HG02759 (cell line): Measurements from ENCODE around the gene PTPRCAP.
A peak's percentile ranks its signal among the peaks of the same experiment; 100 is the strongest.
"Not testable (repeated sequence)": the region's sequence is repeated elsewhere in the genome, so short reads cannot be mapped to it uniquely, and the experiment has no call there.

Experiments used
- ATAC-seq: cut with Tn5 transposase; IDR thresholded peaks from one replicate; pipeline ENCODE4 v1.9.1; 2021; ENCODE audit warnings: mild to moderate bottlenecking, moderate library complexity; ENCODE audit not compliant: unreplicated experiment

Gene PTPRCAP

GRCh38 chr11:67410984-67411784 is 26.3 kb downstream of the PTPRCAP start:
- ATAC-seq, result no peak

DNA sequence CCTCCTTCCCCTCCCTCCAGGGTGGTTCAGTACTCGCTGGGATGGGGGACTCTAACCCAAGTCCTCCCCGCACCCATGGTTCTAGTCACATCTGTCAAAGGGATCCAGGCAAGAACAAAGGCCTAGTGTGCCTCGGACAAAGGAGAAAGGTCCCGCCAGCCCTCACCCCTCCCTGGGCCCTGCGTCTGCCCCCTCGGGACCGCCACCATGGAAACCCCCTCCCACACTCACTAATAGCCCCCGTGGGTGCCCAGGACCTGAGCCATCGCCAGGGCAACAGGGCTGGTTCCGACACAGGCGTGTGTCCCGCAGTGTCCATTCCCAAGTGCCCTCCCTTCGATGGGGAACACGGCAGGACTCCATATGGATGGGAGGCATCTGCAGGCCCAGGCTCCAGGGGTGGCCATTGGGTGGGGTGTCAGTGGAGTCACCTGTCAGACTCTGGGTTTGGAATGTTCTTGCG is 27.1 kb downstream of the PTPRCAP start:
- no peak for ATAC-seq

- peak; percentile 1 for ATAC-seq
Measured at GRCh38 chr11:67409781-67410368, 27.6 kb downstream of the PTPRCAP start.

DNA sequence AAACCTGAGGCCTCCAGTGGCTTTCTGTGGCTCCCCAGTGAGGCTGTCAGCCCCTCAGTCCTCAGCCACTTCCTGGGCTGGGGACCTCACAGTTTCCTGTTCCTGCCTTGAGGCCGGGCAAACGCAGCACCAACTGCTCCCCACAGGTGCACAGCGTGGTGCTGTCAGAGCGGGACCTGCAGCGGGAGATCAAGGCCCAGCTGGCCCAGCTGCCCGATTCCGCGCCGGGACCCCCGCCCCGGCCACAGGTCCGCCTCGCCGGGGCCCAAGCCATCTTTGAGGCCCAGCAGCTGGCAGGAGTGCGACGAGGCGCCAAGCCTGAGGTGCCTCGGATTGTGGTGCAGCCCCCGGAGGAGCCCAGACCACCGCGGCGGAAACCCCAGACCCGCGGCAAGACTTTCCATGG is 28.2 kb downstream of the PTPRCAP start:
- peak; percentile 68 for ATAC-seq

DNA sequence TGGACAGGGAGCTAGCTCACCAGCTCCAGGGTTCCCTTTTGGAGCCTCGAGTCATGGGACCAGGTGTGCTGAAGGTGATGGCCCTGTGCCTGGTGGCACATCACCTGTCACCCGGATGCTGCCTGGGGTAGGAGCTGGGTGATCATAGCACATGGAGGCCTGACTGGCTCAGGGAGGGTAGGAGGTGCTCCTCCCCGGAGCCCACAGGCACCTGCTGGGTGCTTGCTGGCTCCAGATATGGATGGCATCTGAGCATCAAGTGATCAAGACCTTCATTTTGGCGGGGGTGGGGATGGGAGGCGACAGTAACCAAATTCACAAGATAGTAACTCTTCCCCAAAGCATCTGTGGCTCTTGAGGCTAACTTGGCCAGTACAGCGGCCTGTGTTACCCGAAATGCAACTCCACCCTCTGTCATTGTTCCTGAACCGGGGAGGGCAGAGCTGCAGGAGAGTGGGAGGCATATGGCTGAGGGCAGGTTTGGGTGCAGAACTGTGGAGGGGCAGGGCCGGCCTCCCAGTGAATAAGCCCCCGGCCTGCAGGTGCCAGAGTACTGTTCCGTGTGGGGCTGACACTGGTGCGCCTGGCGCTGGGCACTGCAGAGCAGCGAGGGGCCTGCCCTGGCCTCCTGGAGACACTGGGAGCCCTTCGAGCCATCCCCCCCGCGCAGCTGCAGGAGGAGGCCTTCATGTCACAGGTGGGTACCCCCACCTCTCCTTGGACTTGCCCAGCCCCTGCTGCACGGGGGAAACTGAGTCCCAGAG is 28.9 kb downstream of the PTPRCAP start:
- no peak for ATAC-seq

DNA sequence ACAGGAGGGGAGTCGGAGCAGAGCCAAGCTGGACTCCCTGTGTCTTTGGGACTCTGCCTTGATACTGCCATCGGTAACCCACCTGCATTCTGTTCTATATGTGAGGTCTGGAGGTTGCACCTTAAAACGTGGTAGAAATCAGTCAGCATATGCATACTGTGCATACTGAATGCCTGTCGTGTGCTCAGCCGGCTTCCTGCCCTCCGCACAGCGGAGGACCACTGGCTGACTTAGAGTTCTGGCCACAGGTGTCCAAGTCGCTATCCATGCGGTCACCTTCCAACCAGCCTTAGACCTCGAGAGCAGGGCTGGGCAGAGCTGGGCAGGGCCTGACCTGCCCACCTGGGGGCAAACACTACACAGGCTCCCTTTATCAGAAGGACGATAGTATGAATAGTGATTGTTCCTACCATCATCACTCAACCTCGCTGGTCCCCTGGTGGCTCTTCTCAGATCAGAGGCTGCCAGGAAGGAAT is 29.8 kb downstream of the PTPRCAP start:
- ATAC-seq, result no peak

DNA sequence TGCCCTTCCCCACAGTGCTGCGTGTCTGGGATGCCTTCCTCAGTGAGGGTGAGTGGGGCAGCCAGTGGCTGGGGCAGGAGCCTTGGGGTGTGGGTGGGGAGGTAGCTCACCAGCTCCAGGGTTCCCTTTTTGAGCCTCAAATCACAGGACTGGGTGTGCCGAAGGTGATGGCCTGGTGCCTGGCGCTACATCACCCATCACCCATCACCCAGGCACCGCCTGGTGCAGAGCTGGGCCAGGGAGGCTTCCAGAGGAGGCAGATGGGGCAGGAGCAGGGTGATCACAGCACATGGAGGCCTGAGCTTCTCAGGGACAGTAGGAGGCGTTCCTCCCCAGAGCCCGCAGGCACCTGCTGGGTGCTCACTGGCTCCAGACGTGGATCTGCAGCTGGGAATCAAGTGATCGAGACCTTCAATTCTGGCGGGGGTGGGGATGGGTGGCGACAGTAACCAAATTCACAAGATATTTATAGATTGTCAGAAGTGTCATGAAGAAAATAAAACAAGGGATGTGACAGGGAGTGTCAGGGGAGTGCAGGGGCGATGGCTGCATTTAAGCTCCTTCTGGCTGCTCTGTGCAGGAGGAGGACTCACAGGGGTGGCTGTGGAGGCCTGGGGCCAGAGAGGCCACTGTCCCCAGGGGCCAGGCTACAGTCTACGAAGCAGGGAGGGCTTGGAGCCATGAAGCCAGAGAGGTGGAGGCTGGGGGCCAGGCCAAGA is 30.4 kb downstream of the PTPRCAP start:
- no peak for ATAC-seq

- no peak for ATAC-seq
Measured at GRCh38 chr11:67406420-67406968, 31.0 kb downstream of the PTPRCAP start.

GRCh38 chr11:67405688-67406339 is 31.7 kb downstream of the PTPRCAP start:
- no peak for ATAC-seq

DNA sequence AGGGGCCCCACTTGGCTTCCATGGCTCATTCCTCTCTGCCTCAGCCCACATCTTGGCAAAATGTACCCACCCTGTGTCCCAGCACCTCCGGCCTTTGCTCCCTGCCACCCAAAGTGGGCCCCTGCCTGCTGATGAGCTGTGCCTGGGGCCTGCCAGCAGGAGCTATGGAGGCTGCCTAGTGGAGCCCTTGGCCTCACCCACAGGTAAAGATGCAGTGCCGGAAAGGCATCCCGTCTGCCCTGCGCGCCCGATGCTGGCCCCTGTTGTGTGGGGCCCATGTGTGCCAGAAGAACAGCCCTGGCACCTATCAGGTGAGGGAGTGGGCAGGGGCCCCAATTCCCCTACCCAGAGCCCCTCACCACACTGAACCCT is 32.3 kb downstream of the PTPRCAP start:
- no peak for ATAC-seq

- ATAC-seq, result no peak
Measured at GRCh38 chr11:67404515-67405195, 32.8 kb downstream of the PTPRCAP start.

GRCh38 chr11:67403085-67403484 is 34.4 kb downstream of the PTPRCAP start:
- not testable (repeated sequence) for ATAC-seq

GRCh38 chr11:67402192-67402839 is 35.2 kb downstream of the PTPRCAP start:
- ATAC-seq, result not testable (repeated sequence)

- peak; percentile 76 for ATAC-seq
Measured at GRCh38 chr11:67401495-67402191, 35.8 kb downstream of the PTPRCAP start, which contains the start of gene PPP1CA. PPP1CA (minus strand) TSS chr11:67401858; CDS start chr11:67401782, 76 bp downstream.

DNA sequence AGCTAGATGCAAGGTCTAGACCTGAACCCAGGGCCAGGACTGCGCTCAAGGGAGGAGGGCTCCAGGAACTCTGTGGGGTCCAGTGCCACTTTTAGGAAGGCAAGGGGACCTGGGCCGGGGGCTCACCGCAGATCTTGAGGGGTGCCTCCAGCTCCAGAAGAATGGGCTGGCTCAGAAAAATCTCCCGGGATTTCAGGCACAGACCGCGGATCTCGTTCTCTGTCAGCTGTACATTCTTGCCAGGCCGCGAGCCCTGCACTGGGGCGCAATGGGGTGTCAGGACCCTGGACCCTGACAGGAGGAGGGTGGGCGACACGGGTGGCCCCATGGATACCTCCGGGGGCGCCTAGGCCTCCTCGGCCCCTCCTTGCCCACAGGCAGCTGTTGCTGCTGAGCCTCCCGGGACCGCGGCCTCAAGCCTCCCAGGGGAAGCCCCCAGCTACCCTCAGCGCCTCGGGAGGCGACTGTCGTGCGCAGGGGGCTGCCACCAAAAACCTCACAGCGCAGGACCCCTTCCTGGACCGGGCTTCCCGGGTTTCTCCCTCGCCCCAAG is 36.5 kb downstream of the PTPRCAP start:
- ATAC-seq, result peak; percentile 10

DNA sequence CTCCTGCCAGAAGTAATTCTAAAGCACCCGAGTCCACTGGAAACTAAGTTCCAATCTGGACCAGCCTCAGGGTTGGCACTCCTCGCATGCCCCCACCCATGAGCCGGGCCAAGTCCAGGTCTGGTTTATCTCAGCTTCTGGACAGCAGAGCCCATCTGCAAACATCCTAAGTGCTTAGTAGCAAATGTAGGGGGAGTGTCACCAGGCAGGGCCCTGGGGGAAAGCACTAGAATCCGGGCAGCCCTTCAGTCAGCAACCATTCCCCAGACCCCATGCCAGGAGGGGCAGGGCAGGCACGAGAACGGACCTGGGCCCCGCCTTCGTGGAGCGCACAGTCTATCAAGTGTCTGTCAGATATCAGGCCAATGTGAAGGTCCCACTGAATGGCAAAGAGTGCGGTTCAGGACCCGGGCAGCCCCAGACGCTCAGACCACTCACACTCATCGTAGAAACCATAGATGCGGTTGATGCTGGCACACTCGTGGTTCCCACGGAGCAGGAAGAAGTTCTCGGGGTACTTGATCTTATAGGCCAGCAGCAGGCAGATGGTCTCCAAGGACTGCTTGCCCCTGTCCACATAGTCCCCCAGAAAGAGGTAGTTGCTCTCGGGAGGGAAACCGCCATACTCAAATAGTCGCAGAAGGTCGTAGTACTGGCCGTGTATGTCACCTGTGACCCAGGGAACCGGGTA is 37.1 kb downstream of the PTPRCAP start:
- no peak for ATAC-seq
